ENCODE measurements around the gene FARSB. TPM values are rescaled to one million over a fixed set of nuclear protein-coding genes. Genes with fewer than 3 reads are reported as not detected.

FARSB gene
- total RNA-seq, 2 donors from 2014 or later = 7.6 to 11.4 TPM

DNA sequence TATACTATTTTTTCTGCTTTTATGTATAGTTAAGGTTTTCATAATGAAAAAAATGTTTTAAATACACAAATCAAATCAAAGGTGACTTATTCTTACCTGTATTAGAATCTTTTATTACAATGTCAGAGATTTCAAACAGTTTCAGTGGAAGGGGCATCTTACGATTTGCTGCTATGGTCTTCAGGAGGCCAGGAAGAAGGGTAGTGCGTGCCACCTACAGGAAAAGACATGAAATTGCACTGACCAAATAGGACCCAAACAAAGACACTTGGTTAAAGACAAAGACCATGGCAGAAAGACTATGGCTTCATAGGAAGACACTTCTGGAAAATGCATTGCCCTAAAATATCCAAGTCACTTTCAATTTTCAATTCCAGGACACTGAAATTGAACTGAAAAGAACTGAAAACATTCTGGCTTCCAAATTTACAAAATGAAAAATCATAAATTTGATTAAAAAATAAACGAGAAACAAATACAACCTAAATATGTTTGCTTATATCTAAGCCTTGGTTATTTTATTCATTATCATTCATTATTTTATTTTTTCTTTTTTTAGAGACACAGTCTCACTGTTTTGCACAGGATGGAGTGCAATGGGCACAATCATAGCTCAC is 42.1 kb downstream of the FARSB start:
- H3K36me3 ChIP-seq (replicated peaks in 1 of 2; ENCODE audit: insufficient read depth in 1 of 2, low read depth in 2 of 2) = peaks cover 3 to 9% of the 10 kb centered on the region in 2 donors
- H3K4me3 ChIP-seq = no peak overlapping the region
- TF ChIP-seq POLR2A (IDR thresholded peaks at IDR 0.05) = no peak
- TF ChIP-seq, protein P1, sequence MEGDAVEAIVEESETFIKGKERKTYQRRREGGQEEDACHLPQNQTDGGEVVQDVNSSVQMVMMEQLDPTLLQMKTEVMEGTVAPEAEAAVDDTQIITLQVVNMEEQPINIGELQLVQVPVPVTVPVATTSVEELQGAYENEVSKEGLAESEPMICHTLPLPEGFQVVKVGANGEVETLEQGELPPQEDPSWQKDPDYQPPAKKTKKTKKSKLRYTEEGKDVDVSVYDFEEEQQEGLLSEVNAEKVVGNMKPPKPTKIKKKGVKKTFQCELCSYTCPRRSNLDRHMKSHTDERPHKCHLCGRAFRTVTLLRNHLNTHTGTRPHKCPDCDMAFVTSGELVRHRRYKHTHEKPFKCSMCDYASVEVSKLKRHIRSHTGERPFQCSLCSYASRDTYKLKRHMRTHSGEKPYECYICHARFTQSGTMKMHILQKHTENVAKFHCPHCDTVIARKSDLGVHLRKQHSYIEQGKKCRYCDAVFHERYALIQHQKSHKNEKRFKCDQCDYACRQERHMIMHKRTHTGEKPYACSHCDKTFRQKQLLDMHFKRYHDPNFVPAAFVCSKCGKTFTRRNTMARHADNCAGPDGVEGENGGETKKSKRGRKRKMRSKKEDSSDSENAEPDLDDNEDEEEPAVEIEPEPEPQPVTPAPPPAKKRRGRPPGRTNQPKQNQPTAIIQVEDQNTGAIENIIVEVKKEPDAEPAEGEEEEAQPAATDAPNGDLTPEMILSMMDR (IDR thresholded peaks at IDR 0.05) = peak; percentile 25 to 61 (median 48)
- no peaks in the 10 kb centered on the region for H3K9me3 ChIP-seq
- intact Hi-C loops (cut with DNase I) = no loop called here
- 59 to 66% methylated on average over 3 of the region's 3 CpGs for WGBS, 2 donors
- ATAC-seq = no peak
- DNase-seq = no peak
- no peaks in the 10 kb centered on the region for H3K27me3 ChIP-seq
- H3K4me1 ChIP-seq = no peaks in the 10 kb centered on the region
- no peak overlapping the region for H3K27ac ChIP-seq

DNA sequence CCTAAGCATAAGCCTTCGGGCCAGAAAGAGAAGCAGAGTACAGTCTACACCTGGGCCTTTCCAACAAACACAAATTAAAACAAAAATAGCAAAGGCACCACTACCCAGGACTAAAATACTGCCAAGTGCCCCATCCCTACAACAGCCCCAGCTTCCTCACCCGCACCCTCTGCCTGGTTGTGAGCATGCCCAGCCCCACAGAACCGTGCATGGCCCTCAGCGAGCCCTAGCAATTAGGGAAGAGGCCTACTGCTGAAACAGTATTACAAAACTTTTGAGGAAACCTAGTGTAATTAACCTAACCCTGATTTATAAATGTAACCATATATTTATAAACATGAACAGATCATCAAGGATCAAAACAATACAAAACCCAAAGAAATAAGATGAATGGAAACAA is 44.2 kb downstream of the FARSB start:
- WGBS, 2 donors = 89 to 90% methylated on average over 4 of the region's 4 CpGs
- H3K4me1 ChIP-seq = no peaks in the 10 kb centered on the region
- TF ChIP-seq, protein P1 (IDR thresholded peaks at IDR 0.05) = no peak
- no peak for TF ChIP-seq POLR2A (IDR thresholded peaks at IDR 0.05)
- no peak for DNase-seq
- ATAC-seq = no peak
- H3K4me3 ChIP-seq = no peak overlapping the region
- H3K36me3 ChIP-seq (replicated peaks in 1 of 2; ENCODE audit: insufficient read depth in 1 of 2, low read depth in 2 of 2) = peaks cover 2 to 9% of the 10 kb centered on the region in 2 donors
- intact Hi-C loops (cut with DNase I) = no loop called here
- H3K27me3 ChIP-seq = no peaks in the 10 kb centered on the region
- H3K27ac ChIP-seq = no peak overlapping the region
- H3K9me3 ChIP-seq = no peaks in the 10 kb centered on the region

DNA sequence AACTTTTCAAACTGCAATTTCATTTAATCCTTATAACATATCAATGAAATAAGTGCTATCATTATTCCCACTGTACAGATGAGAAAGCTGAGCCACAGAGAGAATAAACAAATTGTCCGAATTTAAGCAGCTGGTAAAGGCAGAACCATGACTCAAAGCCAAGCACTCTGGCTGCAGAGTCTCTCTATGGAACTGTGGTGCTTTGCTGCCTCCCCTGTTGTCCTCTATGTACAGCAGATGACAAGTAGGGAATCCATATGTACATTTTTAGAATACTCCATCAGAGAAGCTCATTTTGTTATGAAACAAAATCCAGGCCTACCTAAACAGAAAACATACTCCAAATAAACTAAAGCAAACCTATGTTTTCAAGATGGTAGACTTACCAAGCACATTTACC is 45.1 kb downstream of the FARSB start:
- Histone ChIP-seq H3K9me3 (no peaks in the 10 kb centered on the region), H3K36me3 (replicated peaks in 1 of 2; ENCODE audit: insufficient read depth in 1 of 2, low read depth in 2 of 2) (peaks cover 2 to 9% of the 10 kb centered on the region in 2 donors), H3K27ac (no peak overlapping the region), H3K4me3 (no peak overlapping the region), H3K4me1 (no peaks in the 10 kb centered on the region), H3K27me3 (no peaks in the 10 kb centered on the region)
- intact Hi-C loops (cut with DNase I) = no loop called here
- TF ChIP-seq, protein P1 (IDR thresholded peaks at IDR 0.05) = no peak
- TF ChIP-seq POLR2A (IDR thresholded peaks at IDR 0.05) = no peak
- WGBS, 2 donors = 69 to 70% methylated on average over 1 of the region's 1 CpG
- no peak for DNase-seq
- ATAC-seq = no peak

DNA sequence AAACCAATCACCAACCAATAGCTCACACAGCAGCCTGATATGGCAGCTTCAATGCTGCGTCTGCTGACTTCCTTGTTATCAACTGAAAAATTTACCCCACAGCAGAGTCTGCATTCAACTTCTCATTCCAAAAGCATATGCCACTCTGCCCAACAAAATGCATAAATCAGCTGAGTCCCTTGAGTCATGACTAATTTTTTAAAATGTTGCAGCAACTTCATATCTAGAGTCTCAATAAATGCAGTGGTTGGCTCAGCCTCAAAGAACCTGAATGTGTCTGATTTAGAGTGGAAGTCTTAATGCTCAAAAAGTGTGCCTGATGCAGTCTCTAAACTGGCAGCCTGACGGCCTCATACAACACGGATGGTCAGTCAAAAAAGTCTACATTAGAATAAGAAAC is 46.5 kb downstream of the FARSB start:
- H3K27me3 ChIP-seq = no peaks in the 10 kb centered on the region
- TF ChIP-seq, protein P1 (IDR thresholded peaks at IDR 0.05) = no peak
- TF ChIP-seq POLR2A (IDR thresholded peaks at IDR 0.05) = no peak

DNA sequence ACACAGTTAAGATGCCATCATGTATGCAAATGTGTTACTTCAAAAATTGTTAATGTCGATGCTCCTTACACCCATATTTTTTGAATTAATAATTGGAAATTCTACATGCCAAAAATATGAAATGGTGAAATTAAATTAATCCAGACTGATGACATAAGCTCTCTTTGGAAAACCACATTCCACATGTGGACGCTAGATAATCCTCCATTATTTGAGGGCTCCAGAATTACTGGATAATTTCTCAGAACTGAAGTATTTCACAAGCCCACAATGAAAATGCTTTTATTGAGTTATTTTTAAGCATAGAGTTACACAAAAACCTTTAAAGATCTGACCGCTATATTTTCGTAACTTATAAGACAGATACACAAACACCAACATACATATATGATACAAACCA is 47.8 kb downstream of the FARSB start:
- peaks cover 0 to 9% of the 10 kb centered on the region in 2 donors for H3K36me3 ChIP-seq (replicated peaks in 1 of 2; ENCODE audit: insufficient read depth in 1 of 2, low read depth in 2 of 2)
- no peak for ATAC-seq
- H3K27ac ChIP-seq = no peak overlapping the region
- no peaks in the 10 kb centered on the region for H3K9me3 ChIP-seq
- intact Hi-C loops (cut with DNase I) = no loop called here
- WGBS, 2 donors = 66 to 72% methylated on average over 4 of the region's 4 CpGs
- no peak for DNase-seq
- no peaks in the 10 kb centered on the region for H3K4me1 ChIP-seq
- H3K4me3 ChIP-seq = no peak overlapping the region
- H3K27me3 ChIP-seq = no peaks in the 10 kb centered on the region
- TF ChIP-seq, protein P1 (IDR thresholded peaks at IDR 0.05) = no peak
- TF ChIP-seq POLR2A (IDR thresholded peaks at IDR 0.05) = no peak

More for the DNA sequence above, 46.5 kb downstream of the FARSB start:
- ATAC-seq (no peak), DNase-seq (no peak)
- WGBS, 2 donors = 86 to 88% methylated on average over 3 of the region's 3 CpGs
- Histone ChIP-seq H3K36me3 (replicated peaks in 1 of 2; ENCODE audit: insufficient read depth in 1 of 2, low read depth in 2 of 2) (peaks cover 0 to 9% of the 10 kb centered on the region in 2 donors), H3K9me3 (no peaks in the 10 kb centered on the region), H3K4me1 (no peaks in the 10 kb centered on the region), H3K27ac (no peak overlapping the region), H3K4me3 (no peak overlapping the region)
- intact Hi-C loops (cut with DNase I) = no loop called here

Measured in body of pancreas (tissue), 4 donors.